Activated naive CD4-positive, alpha-beta T cell treated with anti-CD3 and anti-CD28 coated beads, Interleukin-2, amount 50 U/mL, for 24 hours (primary cell): ENCODE measurements around the gene ODAD2.
"Not testable (repeated sequence)": the region's sequence is repeated elsewhere in the genome, so short reads cannot be mapped to it uniquely, and the experiment has no call there.

Experiments
- H3K27ac Mint-ChIP-seq: one replicate; pipeline ENCODE4 v1.8.0; 2021; ENCODE audit warnings: mild to moderate bottlenecking, mixed read lengths
- H3K27me3 Mint-ChIP-seq: one replicate; pipeline ENCODE4 v1.8.0; 2021; ENCODE audit warnings: mixed read lengths
- H3K36me3 Mint-ChIP-seq: one replicate; pipeline ENCODE4 v1.8.0; 2021; ENCODE audit warnings: mixed read lengths
- H3K4me1 Mint-ChIP-seq: one replicate; pipeline ENCODE4 v1.8.0; 2021; ENCODE audit warnings: mixed read lengths
- H3K4me3 Mint-ChIP-seq: one replicate; pipeline ENCODE4 v1.8.0; 2021; ENCODE audit warnings: mild to moderate bottlenecking, mixed read lengths
- H3K9me3 Mint-ChIP-seq: one replicate; pipeline ENCODE4 v1.8.0; 2021; ENCODE audit warnings: mixed read lengths

ODAD2 gene

GRCh38 chr10:27911011-27911410, 87.9 kb downstream of the ODAD2 start:
- Mint-ChIP-seq H3K36me3 (no peaks in the 10 kb centered on the region), H3K4me1 (no peaks in the 10 kb centered on the region), H3K27me3 (peaks cover 4% of the 10 kb centered on the region), H3K9me3 (peaks cover 7% of the 10 kb centered on the region), H3K4me3 (no peak overlapping the region), H3K27ac (no peak overlapping the region)

- peaks cover 13% of the 10 kb centered on the region for H3K9me3 Mint-ChIP-seq
- peaks cover 3% of the 10 kb centered on the region for H3K27me3 Mint-ChIP-seq
- H3K27ac Mint-ChIP-seq, result no peak overlapping the region
- no peak overlapping the region for H3K4me3 Mint-ChIP-seq
- no peaks in the 10 kb centered on the region for H3K36me3 Mint-ChIP-seq
- H3K4me1 Mint-ChIP-seq, result no peaks in the 10 kb centered on the region
Measured at GRCh38 chr10:27908231-27908630, 90.6 kb downstream of the ODAD2 start.

- H3K9me3 Mint-ChIP-seq, result peaks cover 29% of the 10 kb centered on the region
- not testable (repeated sequence) for H3K27me3 Mint-ChIP-seq, H3K27ac Mint-ChIP-seq, H3K4me3 Mint-ChIP-seq
- peaks cover 10% of the 10 kb centered on the region for H3K36me3 Mint-ChIP-seq
- H3K4me1 Mint-ChIP-seq, result peaks cover 18% of the 10 kb centered on the region
Measured at GRCh38 chr10:27899485-27899884, 99.4 kb downstream of the ODAD2 start.

- H3K4me1 Mint-ChIP-seq, result peaks cover 18% of the 10 kb centered on the region
- H3K27ac Mint-ChIP-seq, result no peak overlapping the region
- H3K4me3 Mint-ChIP-seq, result no peak overlapping the region
- peaks cover 29% of the 10 kb centered on the region for H3K9me3 Mint-ChIP-seq
- peaks cover 1% of the 10 kb centered on the region for H3K27me3 Mint-ChIP-seq
- peaks cover 10% of the 10 kb centered on the region for H3K36me3 Mint-ChIP-seq
Measured at GRCh38 chr10:27899058-27899457, 99.8 kb downstream of the ODAD2 start.

- Mint-ChIP-seq H3K9me3 (peaks cover 8% of the 10 kb centered on the region), H3K27ac (no peak overlapping the region), H3K27me3 (peaks cover 1% of the 10 kb centered on the region), H3K36me3 (peaks cover 2% of the 10 kb centered on the region), H3K4me3 (no peak overlapping the region), H3K4me1 (no peaks in the 10 kb centered on the region)
Measured at GRCh38 chr10:27893358-27893954, 105.4 kb downstream of the ODAD2 start.

GRCh38 chr10:27890971-27891370, 107.9 kb downstream of the ODAD2 start:
- Mint-ChIP-seq H3K27ac (no peak overlapping the region), H3K4me1 (no peaks in the 10 kb centered on the region), H3K4me3 (no peak overlapping the region), H3K9me3 (peaks cover 12% of the 10 kb centered on the region), H3K36me3 (no peaks in the 10 kb centered on the region), H3K27me3 (peaks cover 2% of the 10 kb centered on the region)

GRCh38 chr10:27889518-27889917, 109.4 kb downstream of the ODAD2 start:
- H3K36me3 Mint-ChIP-seq, result no peaks in the 10 kb centered on the region
- H3K9me3 Mint-ChIP-seq, result peaks cover 14% of the 10 kb centered on the region
- H3K27me3 Mint-ChIP-seq, result peaks cover 2% of the 10 kb centered on the region
- no peaks in the 10 kb centered on the region for H3K4me1 Mint-ChIP-seq
- H3K27ac Mint-ChIP-seq, result no peak overlapping the region
- no peak overlapping the region for H3K4me3 Mint-ChIP-seq

GRCh38 chr10:27884185-27884641, 114.7 kb downstream of the ODAD2 start:
- H3K27ac Mint-ChIP-seq, result no peak overlapping the region
- no peak overlapping the region for H3K4me3 Mint-ChIP-seq

GRCh38 chr10:27878281-27878680, 120.6 kb downstream of the ODAD2 start:
- Mint-ChIP-seq H3K4me1 (no peaks in the 10 kb centered on the region), H3K27me3 (peaks cover 8% of the 10 kb centered on the region), H3K36me3 (peaks cover 1% of the 10 kb centered on the region), H3K9me3 (peaks cover 4% of the 10 kb centered on the region), H3K4me3 (no peak overlapping the region), H3K27ac (no peak overlapping the region)

More at GRCh38 chr10:27884185-27884641, 114.7 kb downstream of the ODAD2 start:
- Mint-ChIP-seq H3K9me3 (peaks cover 18% of the 10 kb centered on the region), H3K27me3 (peaks cover 2% of the 10 kb centered on the region), H3K4me1 (no peaks in the 10 kb centered on the region), H3K36me3 (peaks cover 1% of the 10 kb centered on the region)

- no peaks in the 10 kb centered on the region for H3K4me1 Mint-ChIP-seq
- H3K27ac Mint-ChIP-seq, result no peak overlapping the region
Measured at GRCh38 chr10:27865221-27865635, 133.7 kb downstream of the ODAD2 start.

GRCh38 chr10:27861781-27862180, 137.1 kb downstream of the ODAD2 start:
- no peaks in the 10 kb centered on the region for H3K27me3 Mint-ChIP-seq
- H3K9me3 Mint-ChIP-seq, result no peaks in the 10 kb centered on the region
- H3K4me3 Mint-ChIP-seq, result no peak overlapping the region
- H3K36me3 Mint-ChIP-seq, result no peaks in the 10 kb centered on the region
- H3K27ac Mint-ChIP-seq, result no peak overlapping the region
- H3K4me1 Mint-ChIP-seq, result no peaks in the 10 kb centered on the region

More at GRCh38 chr10:27865221-27865635, 133.7 kb downstream of the ODAD2 start:
- H3K36me3 Mint-ChIP-seq, result no peaks in the 10 kb centered on the region
- no peaks in the 10 kb centered on the region for H3K27me3 Mint-ChIP-seq
- no peaks in the 10 kb centered on the region for H3K9me3 Mint-ChIP-seq
- H3K4me3 Mint-ChIP-seq, result no peak overlapping the region

- no peaks in the 10 kb centered on the region for H3K9me3 Mint-ChIP-seq
- no peaks in the 10 kb centered on the region for H3K27me3 Mint-ChIP-seq
- H3K4me3 Mint-ChIP-seq, result no peak overlapping the region
- H3K27ac Mint-ChIP-seq, result no peak overlapping the region
- no peaks in the 10 kb centered on the region for H3K4me1 Mint-ChIP-seq
- H3K36me3 Mint-ChIP-seq, result no peaks in the 10 kb centered on the region
Measured at GRCh38 chr10:27857616-27858015, 141.3 kb downstream of the ODAD2 start.

GRCh38 chr10:27844223-27844622, 154.7 kb downstream of the ODAD2 start:
- Mint-ChIP-seq H3K4me1 (no peaks in the 10 kb centered on the region), H3K27me3 (peaks cover 2% of the 10 kb centered on the region), H3K9me3 (no peaks in the 10 kb centered on the region), H3K27ac (no peak overlapping the region), H3K4me3 (no peak overlapping the region), H3K36me3 (peaks cover 2% of the 10 kb centered on the region)

GRCh38 chr10:27838901-27839300, 160.0 kb downstream of the ODAD2 start:
- H3K27me3 Mint-ChIP-seq, result no peaks in the 10 kb centered on the region
- no peaks in the 10 kb centered on the region for H3K9me3 Mint-ChIP-seq
- H3K27ac Mint-ChIP-seq, result no peak overlapping the region
- H3K4me1 Mint-ChIP-seq, result no peaks in the 10 kb centered on the region
- peaks cover 1% of the 10 kb centered on the region for H3K36me3 Mint-ChIP-seq
- no peak overlapping the region for H3K4me3 Mint-ChIP-seq

GRCh38 chr10:27838361-27838760, 160.5 kb downstream of the ODAD2 start:
- Mint-ChIP-seq H3K9me3 (no peaks in the 10 kb centered on the region), H3K4me3 (no peak overlapping the region), H3K4me1 (no peaks in the 10 kb centered on the region), H3K36me3 (no peaks in the 10 kb centered on the region), H3K27ac (no peak overlapping the region), H3K27me3 (no peaks in the 10 kb centered on the region)

- Mint-ChIP-seq H3K4me1 (no peaks in the 10 kb centered on the region), H3K36me3 (no peaks in the 10 kb centered on the region), H3K27me3 (no peaks in the 10 kb centered on the region), H3K4me3 (no peak overlapping the region), H3K9me3 (no peaks in the 10 kb centered on the region), H3K27ac (no peak overlapping the region)
Measured at GRCh38 chr10:27834476-27834875, 164.4 kb downstream of the ODAD2 start.

GRCh38 chr10:27833792-27834191, 165.1 kb downstream of the ODAD2 start:
- no peaks in the 10 kb centered on the region for H3K4me1 Mint-ChIP-seq
- H3K36me3 Mint-ChIP-seq, result no peaks in the 10 kb centered on the region
- H3K27ac Mint-ChIP-seq, result no peak overlapping the region
- H3K4me3 Mint-ChIP-seq, result no peak overlapping the region
- H3K9me3 Mint-ChIP-seq, result no peaks in the 10 kb centered on the region
- H3K27me3 Mint-ChIP-seq, result no peaks in the 10 kb centered on the region
